Spleen (tissue), 11 donors: ENCODE results near the gene EIF2B5. TPM values are rescaled to one million over a fixed set of nuclear protein-coding genes. Genes with fewer than 3 reads are reported as not detected.

Source experiments
- DNase-seq: peaks from one replicate; pipeline ENCODE4 v3.0.0-alpha.2; 2020
- H3K27ac ChIP-seq, 8 donors: fragments of 200-600 bp; sonication (generic) in 7 of 8; 1 replicate in 4 of 8; 2 replicates in 4 of 8; pipeline versions ENCODE4 v1.5.0 to v1.8.0; 2016 to 2021; ENCODE audit warnings: inconsistent platforms in 4 of 8, mild to moderate bottlenecking in 4 of 8, moderate library complexity in 1 of 8
- H3K27me3 ChIP-seq, 7 donors: fragments of 200-600 bp; sonication (generic) in 6 of 7; replicated peaks in 1 of 7; 1 replicate in 4 of 7; 2 replicates in 3 of 7; pipeline versions ENCODE4 v1.5.0 to v1.8.0; 2016 to 2021; ENCODE audit warnings: inconsistent platforms in 3 of 7, mild to moderate bottlenecking in 1 of 7
- H3K36me3 ChIP-seq, 6 donors: fragments of 200-600 bp; sonication (generic) in 5 of 6; 1 replicate in 4 of 6; 2 replicates in 2 of 6; pipeline versions ENCODE4 v1.5.0 to v1.8.0; 2016 to 2021; ENCODE audit warnings: inconsistent platforms in 2 of 6
- H3K4me1 ChIP-seq, 6 donors: fragments of 200-600 bp; sonication (generic) in 5 of 6; 1 replicate in 3 of 6; 2 replicates in 3 of 6; pipeline versions ENCODE4 v1.5.0 to v1.8.0; 2016 to 2021; ENCODE audit warnings: inconsistent platforms in 3 of 6
- H3K4me3 ChIP-seq, 8 donors: fragments of 200-600 bp; sonication (generic) in 7 of 8; 1 replicate in 4 of 8; 2 replicates in 4 of 8; pipeline versions ENCODE4 v1.5.0 to v1.8.0; 2016 to 2021; ENCODE audit warnings: inconsistent platforms in 4 of 8, mild to moderate bottlenecking in 4 of 8, moderate library complexity in 2 of 8
- H3K9me3 ChIP-seq, 8 donors: fragments of 200-600 bp; sonication (generic) in 7 of 8; 1 replicate in 4 of 8; 2 replicates in 4 of 8; pipeline versions ENCODE4 v1.5.0 to v1.8.0; 2016 to 2021; ENCODE audit warnings: inconsistent platforms in 4 of 8
- CTCF ChIP-seq, 11 experiments: fragments of 200-600 bp in 7 of 11; fragments of 450-650 bp in 4 of 11; sonication (generic) in 4 of 11; IDR thresholded peaks in 8 of 11; conservative IDR thresholded peaks in 3 of 11; 1 replicate in 7 of 11; 2 replicates in 4 of 11; pipeline versions ENCODE4 v1.4.0 to v1.8.0; 2016 to 2021; ENCODE audit warnings: antibody characterized with exemption in 11 of 11, inconsistent platforms in 4 of 11, mild to moderate bottlenecking in 1 of 11
- POLR2A ChIP-seq, 3 donors: fragments of 450-650 bp; IDR thresholded peaks; one replicate each; pipeline ENCODE4 v1.5.1; 2017; ENCODE audit warnings: antibody characterized with exemption in 3 of 3, mild to moderate bottlenecking in 1 of 3
- POLR2AphosphoS5 ChIP-seq, 3 donors: sonication (generic); formaldehyde crosslinking; IDR thresholded peaks; one replicate each; pipeline ENCODE4 v1.5.1; 2017; ENCODE audit warnings: antibody characterized with exemption in 3 of 3
- WGBS, 5 donors: extraction: QIAGEN DNeasy Blood & Tissue Kit in 3 of 5; methylation state at CpG; one replicate each; pipeline versions ENCODE4 v1.1.5 to v1.1.7; 2013 to 2018; 5-methylcytosine and 5-hydroxymethylcytosine counted together
- intact Hi-C: fragments of 100-400 bp; cut with DNase I; formaldehyde crosslinking; loops from one replicate; pipeline ENCODE4 v1.15.0; 2023; ENCODE audit warnings: low total_unique reads
- polyA plus RNA-seq, 3 donors: library from polyadenylated mRNA; stranded (reverse); fragments of 200-250 nt; gene quantifications; one replicate each; pipeline ENCODE4 v1.2.1, GENCODE V29; 2013
- total RNA-seq, 7 donors: library from RNA; depleted of rRNA in 3 of 7; stranded (reverse); fragments of >200 nt in 3 of 7; fragmentation: NEBNext Ultra II Directional in 4 of 7; extraction: Animal tissue kit (Norgen Biotek cat#: 25700) in 4 of 7; gene quantifications; one replicate each; pipeline versions ENCODE4 v1.1.0 to v1.2.1, GENCODE V29; 2016 to 2021
- donor health status: healthy with polysubstance abuse.
- donor health status: DM: no; HTN: no; CAD: no; lungs with moderate emphysema.
- donor health status: DM: no; HTN: no; CAD: no.
- donor health status: Bipolar disorder and iron deficiency.
- donor health status: healthy.
- donor health status: DM: no; HTN: no; CAD: no.
- donor health status: DM: yes; HTN: yes; CAD: no.

The EIF2B5 gene
- total and polyA plus RNA-seq, 10 donors: 40.4 to 55.7 (median 47.1) TPM

- no peaks in the 10 kb centered on the region for H3K9me3 ChIP-seq
- TF ChIP-seq POLR2AphosphoS5 (IDR thresholded peaks at IDR 0.05): no peak
- no peaks in the 10 kb centered on the region for H3K27me3 ChIP-seq
- H3K4me1 ChIP-seq: peaks cover 26 to 38% (median 32%) of the 10 kb centered on the region in 6 donors
- H3K27ac ChIP-seq: no peak overlapping the region
- H3K4me3 ChIP-seq: no peak overlapping the region
- peaks cover 0 to 64% (median 53%) of the 10 kb centered on the region in 6 donors for H3K36me3 ChIP-seq
- no peak for DNase-seq
- intact Hi-C loops: no loop called here
- WGBS, 5 donors: 88 to 95% (median 93%) methylated on average over 5 of the region's 5 CpGs
Observed at GRCh38 chr3:184172681-184173373, 37.7 kb downstream of the EIF2B5 start.

- no peak for TF ChIP-seq CTCF (IDR thresholded peaks at IDR 0.05 in 8 of 11, conservative IDR thresholded peaks at IDR 0.05 in 3 of 11)
- no peak for TF ChIP-seq POLR2A (IDR thresholded peaks at IDR 0.05)
- no peak for TF ChIP-seq POLR2AphosphoS5 (IDR thresholded peaks at IDR 0.05)
- Histone ChIP-seq H3K9me3 (no peaks in the 10 kb centered on the region), H3K36me3 (peaks cover 0 to 64% (median 53%) of the 10 kb centered on the region in 6 donors), H3K27ac (peak overlapping the region in 2 of 8 donors; percentile 96 to 97), H3K27me3 (no peaks in the 10 kb centered on the region), H3K4me1 (peaks cover 28 to 43% (median 37%) of the 10 kb centered on the region in 6 donors), H3K4me3 (no peak overlapping the region)
- WGBS, 5 donors: 92 to 97% (median 97%) methylated on average over 2 of the region's 2 CpGs
- intact Hi-C loops: no loop called here
- DNase-seq: no peak
Observed at GRCh38 chr3:184173374-184173722, 38.2 kb downstream of the EIF2B5 start.

GRCh38 chr3:184174284-184174645, 39.1 kb downstream of the EIF2B5 start:
- peaks cover 0 to 64% (median 53%) of the 10 kb centered on the region in 6 donors for H3K36me3 ChIP-seq
- intact Hi-C loops: no loop called here
- no peak for DNase-seq

GRCh38 chr3:184174646-184175492, 39.7 kb downstream of the EIF2B5 start, which contains the start of gene AP2M1:
Gene AP2M1, plus strand, starts transcription at chr3:184174855. Its CDS starts 2,139 bp downstream, at chr3:184176994.
- H3K4me1 ChIP-seq: peaks cover 28 to 53% (median 41%) of the 10 kb centered on the region in 6 donors
- TF ChIP-seq CTCF (IDR thresholded peaks at IDR 0.05 in 8 of 11, conservative IDR thresholded peaks at IDR 0.05 in 3 of 11): peak in 2 of 11 experiments; percentile 13 to 34
- peak in 2 of 3 donors; percentile 34 to 38 for TF ChIP-seq POLR2A (IDR thresholded peaks at IDR 0.05)
- peak; percentile 91 to 94 (median 93) for TF ChIP-seq POLR2AphosphoS5 (IDR thresholded peaks at IDR 0.05)

More at GRCh38 chr3:184174284-184174645, 39.1 kb downstream of the EIF2B5 start:
- Histone ChIP-seq H3K4me1 (peaks cover 28 to 52% (median 41%) of the 10 kb centered on the region in 6 donors), H3K9me3 (no peaks in the 10 kb centered on the region), H3K27ac (peak overlapping the region in 6 of 8 donors; percentile 23 to 97 (median 89)), H3K4me3 (peak overlapping the region in 3 of 8 donors; percentile 79 to 96 (median 89)), H3K27me3 (no peaks in the 10 kb centered on the region)
- TF ChIP-seq POLR2A (IDR thresholded peaks at IDR 0.05) (no peak), CTCF (IDR thresholded peaks at IDR 0.05 in 8 of 11, conservative IDR thresholded peaks at IDR 0.05 in 3 of 11) (no peak), POLR2AphosphoS5 (IDR thresholded peaks at IDR 0.05) (no peak)
- WGBS, 5 donors: 20 to 24% (median 21%) methylated on average over 4 of the region's 4 CpGs

More at GRCh38 chr3:184174646-184175492, 39.7 kb downstream of the EIF2B5 start, which contains the start of gene AP2M1:
- DNase-seq: peak; percentile 100
- intact Hi-C loops: no loop called here
- 0 to 1% (median 1%) methylated on average over 37 to 73 of the region's 73 CpGs for WGBS, 5 donors
- H3K27ac ChIP-seq: peak within 1 kb of the TSS; percentile 81 to 97 (median 92)
- H3K9me3 ChIP-seq: no peaks in the 10 kb centered on the region
- peak within 1 kb of the TSS; percentile 79 to 96 (median 90) for H3K4me3 ChIP-seq
- H3K27me3 ChIP-seq: no peaks in the 10 kb centered on the region
- peaks cover 0 to 64% (median 54%) of the 10 kb centered on the region in 6 donors for H3K36me3 ChIP-seq
